ENCODE measurements around the gene KCNH5. TPM values are rescaled to one million over a fixed set of nuclear protein-coding genes. Genes with fewer than 3 reads are reported as not detected.
"Not testable (repeated sequence)": the region's sequence is repeated elsewhere in the genome, so short reads cannot be mapped to it uniquely, and the experiment has no call there.

KCNH5 gene
- polyA plus RNA-seq, 3 donors, result 0.07 to 0.22 TPM; not detected in 1

- no peak overlapping the region for H3K27ac ChIP-seq (ENCODE audit: low read depth, low read length)
- WGBS, 3 donors, result 46 to 85% (median 81%) methylated on average over 3 of the region's 3 CpGs
These were observed 130.4 kb downstream of the KCNH5 start for GRCh38 chr14:62914873-62915272.

- WGBS, 3 donors, result 47 to 49% (median 48%) methylated on average over 2 of the region's 2 CpGs
These were observed 131.2 kb downstream of the KCNH5 start for GRCh38 chr14:62914025-62914424.

GRCh38 chr14:62908506-62908905 lies 136.8 kb downstream of the KCNH5 start:
- no peak overlapping the region for H3K27ac ChIP-seq (ENCODE audit: low read depth, low read length)
- 86 to 91% (median 89%) methylated on average over 1 of the region's 1 CpG for WGBS, 3 donors

More at GRCh38 chr14:62914025-62914424, 131.2 kb downstream of the KCNH5 start:
- H3K27ac ChIP-seq (ENCODE audit: low read depth, low read length), result no peak overlapping the region

- 40 to 62% (median 59%) methylated on average over 2 of the region's 2 CpGs for WGBS, 3 donors
- H3K27ac ChIP-seq (ENCODE audit: low read depth, low read length), result no peak overlapping the region
These were observed 139.7 kb downstream of the KCNH5 start for GRCh38 chr14:62905566-62905965.

DNA sequence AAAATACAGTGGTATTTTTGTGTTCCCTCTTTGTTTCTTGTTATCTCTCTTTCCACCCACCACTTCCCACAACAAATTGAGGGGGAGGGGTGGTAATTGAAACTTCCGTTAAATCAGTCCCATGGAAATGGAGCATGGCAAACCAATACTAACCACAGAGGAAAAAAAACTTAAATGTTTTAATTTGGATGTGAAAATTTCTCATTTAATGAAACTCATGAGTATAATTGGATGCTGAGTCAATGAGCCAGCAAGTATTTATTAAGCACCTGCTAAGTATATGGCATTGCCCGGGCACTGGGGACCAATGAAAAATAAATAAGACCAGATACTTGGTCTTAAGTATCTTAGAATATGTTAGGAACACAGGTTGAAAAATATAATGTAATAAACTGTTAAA lies 147.5 kb downstream of the KCNH5 start:
- WGBS, 3 donors, result 46 to 66% (median 60%) methylated on average over 2 of the region's 2 CpGs
- no peak overlapping the region for H3K27ac ChIP-seq (ENCODE audit: low read depth, low read length)

DNA sequence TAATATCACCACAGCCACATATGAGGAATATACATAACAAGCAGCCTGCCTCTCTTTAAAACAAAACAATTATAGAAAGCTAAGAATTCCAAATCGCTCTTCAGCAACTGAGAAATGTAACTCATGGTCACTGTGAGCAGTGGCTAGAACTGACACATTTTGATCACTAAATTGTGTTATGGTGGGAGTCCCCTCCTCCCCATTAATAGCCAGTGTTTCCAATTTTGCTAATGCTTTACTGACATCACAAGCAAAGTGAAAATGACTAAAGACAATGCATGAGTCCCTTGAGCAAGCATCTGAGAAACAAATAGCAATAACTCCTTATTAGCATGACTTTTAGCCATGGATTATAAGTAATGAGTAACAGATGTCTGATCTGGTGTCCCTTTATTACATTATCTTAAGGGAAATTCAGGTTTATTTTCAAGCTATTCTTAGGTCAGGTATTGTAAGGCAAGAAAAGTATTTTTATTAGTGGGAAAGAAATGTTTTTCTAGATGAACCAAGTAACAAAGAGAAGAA lies 148.3 kb downstream of the KCNH5 start:
- WGBS, 3 donors, result 79 to 84% (median 81%) methylated on average over 1 of the region's 1 CpG
- H3K27ac ChIP-seq (ENCODE audit: low read depth, low read length), result no peak overlapping the region

DNA sequence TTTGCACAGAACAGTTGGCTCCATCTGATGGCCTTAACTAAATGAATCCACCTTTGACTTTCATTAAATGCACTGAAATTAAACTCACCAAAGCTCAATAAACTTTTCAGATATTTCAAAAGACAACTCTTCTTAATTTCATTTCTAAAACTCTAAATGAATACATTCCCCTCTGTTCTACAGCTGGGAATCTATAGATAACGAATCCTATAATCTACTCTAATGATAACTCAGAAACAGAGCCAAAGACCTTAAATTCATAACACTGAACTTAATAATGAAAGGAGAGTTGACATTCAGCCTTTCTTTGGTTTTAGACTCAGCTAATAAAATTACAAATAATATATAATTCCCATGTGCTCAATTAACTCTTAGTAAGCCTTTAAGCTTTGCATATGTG lies 150.5 kb downstream of the KCNH5 start:
- 74 to 83% (median 78%) methylated on average over 1 of the region's 1 CpG for WGBS, 3 donors
- no peak overlapping the region for H3K27ac ChIP-seq (ENCODE audit: low read depth, low read length)

- WGBS, 3 donors, result 50 to 73% (median 65%) methylated on average over 4 of the region's 4 CpGs
- no peak overlapping the region for H3K27ac ChIP-seq (ENCODE audit: low read depth, low read length)
These were observed 155.9 kb downstream of the KCNH5 start for GRCh38 chr14:62889364-62889763.

DNA sequence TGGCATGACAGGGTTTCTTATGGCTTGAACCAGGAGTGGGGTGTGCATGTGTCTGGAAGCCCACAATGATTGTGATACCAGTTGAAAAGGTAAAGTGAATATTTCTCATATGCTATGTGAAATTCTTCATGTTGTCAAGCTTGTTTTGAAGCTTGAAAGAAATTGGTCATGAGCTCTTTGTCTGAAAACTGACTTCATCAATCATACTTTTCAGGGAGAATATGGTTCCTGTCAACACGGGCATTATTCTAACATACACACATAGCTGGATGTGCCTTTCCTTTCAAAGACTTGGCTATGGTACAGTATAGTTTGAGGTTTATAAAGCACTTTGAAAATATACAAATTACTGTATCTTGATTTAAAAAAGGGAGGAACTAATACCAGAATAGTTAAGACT lies 158.8 kb downstream of the KCNH5 start:
- WGBS, 3 donors, result 59 to 82% (median 79%) methylated on average over 1 of the region's 1 CpG

DNA sequence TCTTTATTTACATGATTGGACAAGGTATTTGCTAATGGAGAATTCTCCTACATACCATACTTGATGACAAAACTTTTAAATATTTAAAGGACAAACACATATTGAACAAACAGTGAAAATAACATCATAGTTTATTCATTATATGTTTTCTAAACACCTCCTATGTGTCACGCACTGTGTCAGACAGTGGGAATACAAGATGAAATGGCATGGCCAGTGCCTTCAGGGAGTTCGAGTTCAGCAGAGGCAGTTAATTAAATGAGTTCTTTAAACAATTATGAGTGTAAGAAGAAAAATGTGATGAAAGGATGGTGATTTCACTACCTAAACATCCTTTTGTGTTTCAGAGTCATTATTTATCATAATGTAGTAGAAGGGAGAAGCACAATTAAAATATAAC lies 159.8 kb downstream of the KCNH5 start:
- no peak overlapping the region for H3K27ac ChIP-seq (ENCODE audit: low read depth, low read length)
- WGBS, 3 donors, result 73 to 78% (median 75%) methylated on average over 2 of the region's 2 CpGs

More for the DNA sequence above, 158.8 kb downstream of the KCNH5 start:
- no peak overlapping the region for H3K27ac ChIP-seq (ENCODE audit: low read depth, low read length)

GRCh38 chr14:62882967-62883366 lies 162.3 kb downstream of the KCNH5 start:
- WGBS, 3 donors, result 78 to 83% (median 79%) methylated on average over 2 of the region's 2 CpGs
- H3K27ac ChIP-seq (ENCODE audit: low read depth, low read length), result no peak overlapping the region

DNA sequence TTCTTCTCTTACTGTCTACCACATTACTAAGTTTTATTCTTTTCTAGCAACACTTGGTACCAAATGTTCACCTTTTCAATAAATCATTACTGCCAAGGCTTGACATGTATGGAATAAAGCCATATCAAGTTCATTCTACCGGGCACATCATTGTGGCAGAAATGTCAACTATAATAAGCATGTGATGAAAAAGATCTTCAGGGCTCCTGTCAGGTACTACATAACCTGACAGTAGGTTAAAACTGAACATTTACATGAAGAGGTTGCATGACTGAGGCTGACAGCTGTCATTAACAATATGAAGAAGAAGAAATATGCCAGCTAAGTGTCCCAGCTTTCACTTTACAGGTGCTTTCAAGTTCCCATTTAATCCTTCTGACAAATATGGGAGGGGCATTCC lies 178.9 kb downstream of the KCNH5 start:
- H3K27ac ChIP-seq (ENCODE audit: low read depth, low read length), result no peak overlapping the region
- WGBS, 3 donors, result 63 to 99% (median 98%) methylated on average over 1 of the region's 1 CpG

DNA sequence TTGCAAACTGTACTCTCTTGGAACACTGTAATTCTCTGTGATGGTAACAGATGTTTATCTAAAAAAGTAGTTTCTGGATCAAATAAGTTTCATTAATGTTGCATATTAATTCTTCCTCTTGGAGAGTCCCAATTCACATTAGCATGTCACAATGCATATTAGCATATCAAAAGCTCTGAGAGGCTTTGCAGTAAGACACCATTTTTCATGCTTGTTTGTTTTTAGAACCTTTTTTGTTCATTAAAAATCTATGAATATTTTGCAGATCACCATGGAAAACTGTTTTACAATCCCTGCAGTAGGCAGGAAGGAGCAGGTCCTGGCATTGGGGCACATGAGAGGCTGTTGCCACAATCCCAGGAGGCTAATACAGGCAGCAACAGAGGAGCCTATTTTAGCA lies 180.7 kb downstream of the KCNH5 start:
- H3K27ac ChIP-seq (ENCODE audit: low read depth, low read length), result no peak overlapping the region

- 28 to 50% (median 48%) methylated on average over 2 of the region's 2 CpGs for WGBS, 3 donors
- not testable (repeated sequence) for H3K27ac ChIP-seq (ENCODE audit: low read depth, low read length)
These were observed 187.2 kb downstream of the KCNH5 start for GRCh38 chr14:62858011-62858410.

DNA sequence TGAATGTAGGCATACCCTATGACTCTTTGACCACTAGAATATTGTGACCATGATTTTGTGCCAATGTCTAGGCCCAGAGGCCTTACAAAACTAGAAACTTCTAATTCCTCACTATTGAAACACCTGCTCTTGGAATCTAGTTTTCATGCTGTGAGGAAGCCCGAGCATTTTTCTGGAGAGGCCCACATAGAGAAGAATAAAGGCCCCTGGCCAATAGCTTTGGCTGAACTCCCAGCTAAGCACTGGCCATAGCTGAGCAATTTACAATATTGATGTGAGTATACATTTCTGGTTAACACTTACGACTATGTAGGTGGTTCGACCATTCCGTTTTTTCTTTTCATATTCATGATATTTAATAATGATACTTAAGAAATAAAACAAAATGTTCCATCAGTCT lies 190.3 kb downstream of the KCNH5 start:
- WGBS, 3 donors, result 72 to 80% (median 79%) methylated on average over 4 of the region's 4 CpGs
- H3K27ac ChIP-seq (ENCODE audit: low read depth, low read length), result no peak overlapping the region

DNA sequence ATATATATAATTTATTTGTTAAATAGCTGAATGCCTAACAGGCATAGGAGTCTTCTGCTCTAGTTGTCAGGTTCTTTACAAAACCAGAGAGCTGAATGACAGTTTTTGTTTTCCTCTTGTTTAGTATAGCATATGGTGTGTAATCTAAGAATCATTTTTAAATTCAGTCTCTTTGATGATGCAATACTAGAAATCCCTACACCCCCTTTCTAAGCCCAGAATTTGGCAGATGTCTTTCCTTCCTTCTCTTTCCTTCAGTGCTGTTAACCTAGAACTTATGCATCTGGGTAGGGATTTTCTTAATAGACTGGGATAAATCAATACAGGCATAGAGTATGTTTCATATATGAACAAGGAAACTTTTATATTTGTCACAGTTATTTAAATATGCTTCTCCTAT lies 198.1 kb downstream of the KCNH5 start:
- H3K27ac ChIP-seq (ENCODE audit: low read depth, low read length), result no peak overlapping the region

DNA sequence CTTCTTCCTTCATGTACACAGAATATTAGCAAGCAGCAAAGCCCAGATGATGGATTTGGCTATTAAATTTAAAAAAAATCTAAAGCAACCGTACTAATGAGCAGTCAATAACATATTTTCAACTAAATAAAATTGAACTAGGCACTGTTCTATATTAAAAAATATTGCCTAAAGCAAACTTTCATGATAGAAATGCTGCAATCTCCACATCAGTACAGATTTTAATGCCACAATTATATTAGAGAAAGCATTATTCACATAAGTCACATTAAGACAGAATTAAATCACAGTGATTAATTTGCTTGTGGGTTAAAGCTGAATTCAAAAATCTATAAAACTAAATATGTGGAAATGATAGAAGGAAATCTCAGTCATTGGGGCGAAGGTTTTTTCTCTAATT lies 200.7 kb downstream of the KCNH5 start:
- H3K27ac ChIP-seq (ENCODE audit: low read depth, low read length), result no peak overlapping the region
- WGBS, 3 donors, result 60 to 83% (median 82%) methylated on average over 2 of the region's 2 CpGs

GRCh38 chr14:62824086-62824485 lies 221.2 kb downstream of the KCNH5 start:
- H3K27ac ChIP-seq (ENCODE audit: low read depth, low read length), result no peak overlapping the region
- 63 to 74% (median 71%) methylated on average over 2 of the region's 2 CpGs for WGBS, 3 donors

DNA sequence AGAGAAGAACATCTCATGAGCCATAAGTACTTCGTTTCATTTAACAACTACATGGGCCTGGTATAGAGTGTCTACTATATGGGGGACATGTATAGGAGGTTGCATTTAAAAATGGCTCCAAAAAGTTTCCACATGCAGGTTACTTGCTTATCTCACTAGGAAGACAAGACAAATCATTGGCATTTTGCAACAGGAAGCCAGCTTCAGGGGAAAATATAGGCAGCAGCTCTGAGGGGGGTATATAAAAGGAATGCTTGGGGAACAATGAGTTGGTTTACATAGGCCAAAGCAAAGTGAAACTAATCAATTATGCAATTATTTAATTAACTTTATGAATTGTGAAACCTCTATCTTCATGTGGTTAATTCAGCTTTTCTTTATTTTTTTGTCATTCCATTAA lies 225.3 kb downstream of the KCNH5 start:
- WGBS, 3 donors, result 73 to 82% (median 79%) methylated on average over 1 of the region's 1 CpG
- H3K27ac ChIP-seq (ENCODE audit: low read depth, low read length), result no peak overlapping the region

DNA sequence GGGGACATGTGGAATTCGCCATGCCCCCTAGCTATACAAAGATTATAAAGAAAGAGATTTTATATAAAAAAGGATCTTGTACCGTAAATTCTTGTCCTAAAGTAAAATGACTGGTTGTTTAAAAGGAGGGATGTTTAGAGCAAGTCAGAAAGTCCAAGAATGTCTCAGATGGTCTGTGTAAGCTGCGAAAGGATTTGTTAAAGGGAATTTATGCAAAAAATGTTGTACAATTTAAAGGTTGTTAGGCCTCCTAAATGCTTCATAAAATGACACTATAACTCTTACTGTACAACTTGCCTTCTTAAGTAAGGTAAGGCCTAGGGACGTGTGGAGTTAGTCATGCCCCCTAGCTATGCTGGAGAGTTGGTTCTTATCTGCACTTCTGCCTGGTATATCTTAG lies 237.6 kb downstream of the KCNH5 start:
- no peak overlapping the region for H3K27ac ChIP-seq (ENCODE audit: low read depth, low read length)
- WGBS, 3 donors, result 77 to 80% (median 80%) methylated on average over 4 of the region's 4 CpGs

DNA sequence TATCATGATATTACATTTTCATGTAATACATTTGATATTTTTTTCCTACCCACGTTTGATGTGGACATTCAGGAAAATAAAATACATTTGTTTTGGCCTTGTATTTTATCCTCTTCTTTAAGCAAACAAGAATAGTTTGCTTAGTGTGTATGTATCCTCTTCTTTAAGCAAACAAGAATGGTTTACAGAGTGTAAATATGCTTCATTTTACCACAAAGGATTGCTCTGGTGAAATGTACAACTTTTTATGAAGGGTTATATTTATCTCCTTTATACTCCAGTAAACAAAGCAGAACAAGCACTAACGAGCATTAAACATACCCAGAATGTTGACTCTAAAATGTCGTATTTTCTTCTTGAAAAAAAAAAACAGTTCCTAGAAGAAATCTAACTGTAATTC lies 244.7 kb downstream of the KCNH5 start:
- WGBS, 3 donors, result 39 to 67% (median 64%) methylated on average over 3 of the region's 3 CpGs

More for the DNA sequence above, 244.7 kb downstream of the KCNH5 start:
- no peak overlapping the region for H3K27ac ChIP-seq (ENCODE audit: low read depth, low read length)

Data from adipose tissue (tissue), 3 donors.